Muscle of leg (tissue), 11 donors: ENCODE results near the gene CNOT1. TPM values are rescaled to one million over a fixed set of nuclear protein-coding genes. Genes with fewer than 3 reads are reported as not detected.

Source experiments
- DNase-seq: peaks from one replicate; pipeline ENCODE4 v3.0.0; 2013
- H3K27ac ChIP-seq: one replicate; pipeline ENCODE4 v1.5.1; 2013; ENCODE audit warnings: mild to moderate bottlenecking, low read length, control low read depth
- H3K27me3 ChIP-seq: one replicate; pipeline ENCODE4 v1.6.1; 2013; ENCODE audit warnings: low read length; ENCODE audit not compliant: control insufficient read depth, insufficient read depth
- H3K36me3 ChIP-seq: one replicate; pipeline ENCODE4 v1.6.1; 2013; ENCODE audit warnings: low read length; ENCODE audit not compliant: control insufficient read depth, insufficient read depth
- H3K4me1 ChIP-seq: one replicate; pipeline ENCODE4 v1.6.1; 2013; ENCODE audit warnings: low read length; ENCODE audit not compliant: control insufficient read depth, insufficient read depth
- H3K4me3 ChIP-seq: one replicate; pipeline ENCODE4 v1.5.1; 2013; ENCODE audit warnings: low read length, control low read depth
- H3K9me3 ChIP-seq: replicated peaks from 2 replicates; pipeline ENCODE4 v1.6.1; 2013; ENCODE audit warnings: low read depth, low read length; ENCODE audit not compliant: control insufficient read depth
- WGBS: methylation state at CpG from one replicate; pipeline ENCODE4 v1.1.5; 2013; ENCODE audit warnings: missing lambda C conversion rate; ENCODE audit not compliant: insufficient coverage; 5-methylcytosine and 5-hydroxymethylcytosine counted together
- polyA plus RNA-seq, 8 donors: library from polyadenylated mRNA; unstranded; fragments of 120-200 nt; gene quantifications; one replicate each; pipeline versions ENCODE4 v1.2.1 to v1.2.3, GENCODE V29; 2013; ENCODE audit warnings: inconsistent platforms in 1 of 8, low replicate concordance in 1 of 8; ENCODE audit not compliant: insufficient read length in 8 of 8, insufficient read depth in 1 of 8
- total RNA-seq: library from RNA; stranded (reverse); fragments of 120-200 nt; gene quantifications from one replicate; pipeline ENCODE4 v1.2.4, GENCODE V29; 2013

CNOT1 gene
- total and polyA plus RNA-seq, 9 donors: 85.1 to 121 (median 99.9) TPM

GRCh38 chr16:58503863-58504688, 125.5 kb downstream of the CNOT1 start:
- Histone ChIP-seq H3K27ac (no peak overlapping the region), H3K36me3 (peaks cover 12% of the 10 kb centered on the region), H3K27me3 (peaks cover 30% of the 10 kb centered on the region), H3K4me1 (peaks cover 28% of the 10 kb centered on the region), H3K4me3 (no peak overlapping the region), H3K9me3 (no peaks in the 10 kb centered on the region)
- DNase-seq: no peak
- WGBS: 91% methylated on average over 14 of the region's 21 CpGs

GRCh38 chr16:58503166-58503862, 126.3 kb downstream of the CNOT1 start:
- Histone ChIP-seq H3K27me3 (peaks cover 30% of the 10 kb centered on the region), H3K27ac (no peak overlapping the region), H3K9me3 (no peaks in the 10 kb centered on the region), H3K36me3 (peaks cover 12% of the 10 kb centered on the region), H3K4me3 (no peak overlapping the region), H3K4me1 (peaks cover 28% of the 10 kb centered on the region)
- 86% methylated on average over 13 of the region's 14 CpGs for WGBS
- no peak for DNase-seq

- no peak for DNase-seq
- H3K4me3 ChIP-seq: no peak overlapping the region
- H3K4me1 ChIP-seq: peaks cover 28% of the 10 kb centered on the region
- peaks cover 30% of the 10 kb centered on the region for H3K27me3 ChIP-seq
- 82% methylated on average over 6 of the region's 8 CpGs for WGBS
- peaks cover 9% of the 10 kb centered on the region for H3K36me3 ChIP-seq
- H3K9me3 ChIP-seq: no peaks in the 10 kb centered on the region
- H3K27ac ChIP-seq: no peak overlapping the region
These were observed 127.3 kb downstream of the CNOT1 start for GRCh38 chr16:58502217-58502921.

GRCh38 chr16:58501242-58502131, 128.1 kb downstream of the CNOT1 start:
- peaks cover 30% of the 10 kb centered on the region for H3K27me3 ChIP-seq
- no peak overlapping the region for H3K27ac ChIP-seq
- H3K36me3 ChIP-seq: peaks cover 9% of the 10 kb centered on the region
- peak; percentile 65 for DNase-seq
- peaks cover 28% of the 10 kb centered on the region for H3K4me1 ChIP-seq
- peak overlapping the region; percentile 46 for H3K4me3 ChIP-seq
- no peaks in the 10 kb centered on the region for H3K9me3 ChIP-seq
- 9% methylated on average over 34 of the region's 42 CpGs for WGBS

- WGBS: 7% methylated on average over 32 of the region's 36 CpGs
- Histone ChIP-seq H3K4me1 (peaks cover 33% of the 10 kb centered on the region), H3K9me3 (no peaks in the 10 kb centered on the region), H3K27me3 (peaks cover 30% of the 10 kb centered on the region), H3K4me3 (peak overlapping the region; percentile 46), H3K36me3 (peaks cover 9% of the 10 kb centered on the region), H3K27ac (no peak overlapping the region)
- no peak for DNase-seq
These were observed 129.0 kb downstream of the CNOT1 start for GRCh38 chr16:58500430-58501241.

GRCh38 chr16:58499615-58500351, 129.8 kb downstream of the CNOT1 start, which contains the start of gene NDRG4:
NDRG4 (plus strand) TSS chr16:58500143; CDS start chr16:58500249, 106 bp downstream.
- H3K4me1 ChIP-seq: peaks cover 42% of the 10 kb centered on the region
- H3K4me3 ChIP-seq: peak within 1 kb of the TSS; percentile 46
- peaks cover 9% of the 10 kb centered on the region for H3K36me3 ChIP-seq
- peak; percentile 94 for DNase-seq
- no peak within 1 kb of the TSS for H3K27ac ChIP-seq
- H3K27me3 ChIP-seq: peaks cover 30% of the 10 kb centered on the region
- 17% methylated on average over 14 of the region's 24 CpGs for WGBS
- H3K9me3 ChIP-seq: no peaks in the 10 kb centered on the region

- no peak overlapping the region for H3K4me3 ChIP-seq
- peaks cover 46% of the 10 kb centered on the region for H3K4me1 ChIP-seq
- H3K36me3 ChIP-seq: peaks cover 5% of the 10 kb centered on the region
- no peak overlapping the region for H3K27ac ChIP-seq
- WGBS: 75% methylated on average over 10 of the region's 10 CpGs
- no peaks in the 10 kb centered on the region for H3K9me3 ChIP-seq
- peaks cover 30% of the 10 kb centered on the region for H3K27me3 ChIP-seq
- DNase-seq: no peak
These were observed 130.5 kb downstream of the CNOT1 start for GRCh38 chr16:58499092-58499511.

GRCh38 chr16:58498341-58499091, 131.1 kb downstream of the CNOT1 start:
- Histone ChIP-seq H3K4me1 (peaks cover 46% of the 10 kb centered on the region), H3K27ac (no peak overlapping the region), H3K27me3 (peaks cover 30% of the 10 kb centered on the region)

More at GRCh38 chr16:58498341-58499091, 131.1 kb downstream of the CNOT1 start:
- H3K9me3 ChIP-seq: no peaks in the 10 kb centered on the region
- peaks cover 1% of the 10 kb centered on the region for H3K36me3 ChIP-seq
- 70% methylated on average over 9 of the region's 9 CpGs for WGBS
- no peak for DNase-seq
- H3K4me3 ChIP-seq: no peak overlapping the region
